GM08714 (cell line): ENCODE results near the gene TGFB1I1.
A peak's percentile ranks its signal among the peaks of the same experiment; 100 is the strongest.
"Not testable (repeated sequence)": the region's sequence is repeated elsewhere in the genome, so short reads cannot be mapped to it uniquely, and the experiment has no call there.

Experiments used
- H3K4me3 ChIP-seq: fragments of 200-500 bp; sonication (Bioruptor generic); 2 replicates; pipeline ENCODE4 v1.5.1; 2014; ENCODE audit warnings: mild to moderate bottlenecking, low read length, inconsistent platforms
- ZNF274 ChIP-seq: IDR thresholded peaks from 2 replicates; pipeline ENCODE4 v1.6.1; 2012; ENCODE audit warnings: mild to moderate bottlenecking, low read depth, low read length

Gene TGFB1I1

GRCh38 chr16:31439519-31439918 is 32.4 kb upstream of the TGFB1I1 start:
- no peak for TF ChIP-seq ZNF274
- no peak overlapping the region for H3K4me3 ChIP-seq

GRCh38 chr16:31440516-31441184 is 31.3 kb upstream of the TGFB1I1 start:
- TF ChIP-seq ZNF274: no peak
- H3K4me3 ChIP-seq: no peak overlapping the region

GRCh38 chr16:31441956-31442355 is 30.0 kb upstream of the TGFB1I1 start:
- peak overlapping the region; percentile 58; the same call in 1 of the 2 replicates for H3K4me3 ChIP-seq

GRCh38 chr16:31445931-31446330 is 26.0 kb upstream of the TGFB1I1 start:
- H3K4me3 ChIP-seq: not testable (repeated sequence)

More at GRCh38 chr16:31441956-31442355, 30.0 kb upstream of the TGFB1I1 start:
- TF ChIP-seq ZNF274: no peak

- no peak for TF ChIP-seq ZNF274
These were observed 20.8 kb upstream of the TGFB1I1 start for GRCh38 chr16:31451201-31451600.

GRCh38 chr16:31451681-31452351 is 20.1 kb upstream of the TGFB1I1 start:
- TF ChIP-seq ZNF274: no peak
- H3K4me3 ChIP-seq: no peak overlapping the region

More at GRCh38 chr16:31451201-31451600, 20.8 kb upstream of the TGFB1I1 start:
- no peak overlapping the region for H3K4me3 ChIP-seq

- TF ChIP-seq ZNF274: no peak
- no peak overlapping the region for H3K4me3 ChIP-seq
These were observed 19.3 kb upstream of the TGFB1I1 start for GRCh38 chr16:31452631-31453106.

GRCh38 chr16:31453255-31454204 is 18.4 kb upstream of the TGFB1I1 start:
- H3K4me3 ChIP-seq: no peak overlapping the region
- no peak for TF ChIP-seq ZNF274

GRCh38 chr16:31455601-31456314 is 16.2 kb upstream of the TGFB1I1 start:
- no peak overlapping the region for H3K4me3 ChIP-seq
- TF ChIP-seq ZNF274: no peak

GRCh38 chr16:31456988-31457360 is 15.0 kb upstream of the TGFB1I1 start:
- no peak for TF ChIP-seq ZNF274
- no peak overlapping the region; the same call in 1 of the 2 replicates for H3K4me3 ChIP-seq

GRCh38 chr16:31458073-31458843 is 13.7 kb upstream of the TGFB1I1 start:
- H3K4me3 ChIP-seq: peak overlapping the region; percentile 83
- no peak for TF ChIP-seq ZNF274

GRCh38 chr16:31458844-31459686 is 12.9 kb upstream of the TGFB1I1 start, which contains the start of gene ARMC5:
ARMC5 (plus strand) TSS chr16:31459501; CDS start chr16:31459525, 24 bp downstream.
- peak within 1 kb of the TSS; percentile 92 for H3K4me3 ChIP-seq
- TF ChIP-seq ZNF274: no peak
